SK-N-SH treated with all-trans-retinoic acid at 6 μM for 48 hours (cell line): Measurements from ENCODE around the gene AKAP8L.

Experiments
- ATAC-seq: fragments of 200-7000 bp; cut with Tn5 transposase; 3 replicates; pipeline ENCODE4 v1.9.1; 2020; ENCODE audit warnings: mild to moderate bottlenecking, moderate library complexity
- ARNTL ChIP-seq: fragments of 450-650 bp; formaldehyde crosslinking; IDR thresholded peaks from 2 replicates; pipeline ENCODE4 v1.5.0; 2020; ENCODE audit warnings: low read depth, mild to moderate bottlenecking, moderate library complexity, borderline replicate concordance
- BACH2 ChIP-seq: fragments of 250-450 bp; sonication (Bioruptor Pico); IDR thresholded peaks from 2 replicates; pipeline ENCODE4 v1.9.0; 2021; ENCODE audit warnings: mild to moderate bottlenecking, borderline replicate concordance
- CSDC2 ChIP-seq: fragments of 250-450 bp; sonication (Bioruptor Pico); IDR thresholded peaks from 2 replicates; pipeline ENCODE4 v1.5.0; 2020; ENCODE audit warnings: mild to moderate bottlenecking, moderate library complexity
- GLIS3 ChIP-seq: fragments of 250-450 bp; sonication (Bioruptor Pico); IDR thresholded peaks from 2 replicates; pipeline ENCODE4 v1.5.0; 2020; ENCODE audit warnings: mild to moderate bottlenecking, moderate library complexity
- ISL1 ChIP-seq: fragments of 250-450 bp; sonication (Bioruptor Pico); IDR thresholded peaks from 2 replicates; pipeline ENCODE4 v2.1.2; 2022; ENCODE audit warnings: mild to moderate bottlenecking, moderate library complexity
- OSR1 ChIP-seq: fragments of 250-450 bp; sonication (Bioruptor Pico); IDR thresholded peaks from 2 replicates; pipeline ENCODE4 v1.8.0; 2022; ENCODE audit warnings: moderate library complexity, mild to moderate bottlenecking, inconsistent platforms
- PPARA ChIP-seq: fragments of 250-450 bp; sonication (Bioruptor Pico); IDR thresholded peaks from 2 replicates; pipeline ENCODE4 v1.5.0; 2020; ENCODE audit warnings: mild to moderate bottlenecking, borderline replicate concordance
- RARB ChIP-seq: fragments of 250-450 bp; sonication (Bioruptor Pico); IDR thresholded peaks from 2 replicates; pipeline ENCODE4 v1.8.0; 2021; ENCODE audit warnings: mild to moderate bottlenecking, moderate library complexity
- SNAI2 ChIP-seq: fragments of 250-450 bp; sonication (Bioruptor Pico); IDR thresholded peaks from 2 replicates; pipeline ENCODE4 v1.5.0; 2020; ENCODE audit warnings: mild to moderate bottlenecking, moderate library complexity
- TCF4 ChIP-seq: fragments of 250-450 bp; sonication (Bioruptor Pico); IDR thresholded peaks from 2 replicates; pipeline ENCODE4 v1.8.0; 2021; ENCODE audit warnings: mild to moderate bottlenecking, moderate library complexity, borderline replicate concordance
- TOX ChIP-seq: fragments of 250-450 bp; sonication (Bioruptor Pico); IDR thresholded peaks from 2 replicates; pipeline ENCODE4 v1.8.0; 2021; ENCODE audit warnings: mild to moderate bottlenecking, moderate library complexity, borderline replicate concordance
- ZC3H10 ChIP-seq: fragments of 250-450 bp; sonication (Bioruptor Pico); IDR thresholded peaks from 2 replicates; pipeline ENCODE4 v1.5.1; 2021; ENCODE audit warnings: mild to moderate bottlenecking, moderate library complexity
- ZFP3 ChIP-seq: fragments of 250-450 bp; sonication (Bioruptor Pico); IDR thresholded peaks from 2 replicates; pipeline ENCODE4 v1.5.0; 2020; ENCODE audit warnings: mild to moderate bottlenecking, moderate library complexity
- ZFP30 ChIP-seq: fragments of 450-650 bp; formaldehyde crosslinking; IDR thresholded peaks from 2 replicates; pipeline ENCODE4 v1.5.0; 2022; ENCODE audit warnings: mild to moderate bottlenecking, moderate library complexity
- ZNF70 ChIP-seq: fragments of 450-650 bp; formaldehyde crosslinking; IDR thresholded peaks from 2 replicates; pipeline ENCODE4 v1.5.0; 2020; ENCODE audit warnings: mild to moderate bottlenecking, moderate library complexity
- ZNF8 ChIP-seq: fragments of 450-650 bp; formaldehyde crosslinking; IDR thresholded peaks from 2 replicates; pipeline ENCODE4 v1.5.0; 2020; ENCODE audit warnings: mild to moderate bottlenecking, moderate library complexity
- TF ChIP-seq, protein P1 (sequence below): fragments of 250-450 bp; sonication (Bioruptor Pico); IDR thresholded peaks from 2 replicates; pipeline ENCODE4 v1.8.0; 2021; ENCODE audit warnings: low read depth, mild to moderate bottlenecking, moderate library complexity, borderline replicate concordance
- TF ChIP-seq, protein P2 (sequence below): fragments of 250-450 bp; sonication (Bioruptor Pico); IDR thresholded peaks from 2 replicates; pipeline ENCODE4 v1.5.0; 2020; ENCODE audit warnings: mild to moderate bottlenecking, moderate library complexity
- TF ChIP-seq, protein P3 (sequence below): fragments of 250-450 bp; sonication (Bioruptor Pico); IDR thresholded peaks from 2 replicates; pipeline ENCODE4 v1.5.1; 2021; ENCODE audit warnings: mild to moderate bottlenecking, moderate library complexity
- TF ChIP-seq, protein P4 (sequence below): fragments of 250-450 bp; sonication (Bioruptor Pico); IDR thresholded peaks from 2 replicates; pipeline ENCODE4 v1.8.0; 2020; ENCODE audit warnings: mild to moderate bottlenecking, moderate library complexity, borderline replicate concordance
- TF ChIP-seq, protein P5 (sequence below): fragments of 250-450 bp; sonication (Bioruptor Pico); IDR thresholded peaks from 2 replicates; pipeline ENCODE4 v1.5.1; 2020; ENCODE audit warnings: low read depth, mild to moderate bottlenecking, moderate library complexity

Gene AKAP8L

DNA sequence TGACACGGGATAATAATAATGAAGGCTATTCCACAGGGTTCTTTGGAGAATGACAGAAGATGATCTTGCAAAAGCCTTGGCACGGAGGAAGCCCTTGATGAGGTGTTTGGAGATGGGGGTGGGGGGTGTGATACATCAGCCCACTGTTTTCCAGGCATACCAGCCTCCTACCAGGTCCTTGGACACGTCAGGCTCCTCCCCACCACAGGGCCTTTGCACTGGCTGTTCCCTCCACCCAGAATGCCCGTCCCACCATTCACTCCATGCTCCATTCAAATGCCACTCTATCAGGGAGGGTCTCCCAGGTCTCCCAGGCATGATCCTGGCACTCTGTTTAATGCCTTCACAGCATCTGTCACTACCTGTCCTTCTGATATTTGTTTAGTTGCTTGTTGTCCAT lies 28.3 kb upstream of the AKAP8L start:
- TF ChIP-seq, protein P1, sequence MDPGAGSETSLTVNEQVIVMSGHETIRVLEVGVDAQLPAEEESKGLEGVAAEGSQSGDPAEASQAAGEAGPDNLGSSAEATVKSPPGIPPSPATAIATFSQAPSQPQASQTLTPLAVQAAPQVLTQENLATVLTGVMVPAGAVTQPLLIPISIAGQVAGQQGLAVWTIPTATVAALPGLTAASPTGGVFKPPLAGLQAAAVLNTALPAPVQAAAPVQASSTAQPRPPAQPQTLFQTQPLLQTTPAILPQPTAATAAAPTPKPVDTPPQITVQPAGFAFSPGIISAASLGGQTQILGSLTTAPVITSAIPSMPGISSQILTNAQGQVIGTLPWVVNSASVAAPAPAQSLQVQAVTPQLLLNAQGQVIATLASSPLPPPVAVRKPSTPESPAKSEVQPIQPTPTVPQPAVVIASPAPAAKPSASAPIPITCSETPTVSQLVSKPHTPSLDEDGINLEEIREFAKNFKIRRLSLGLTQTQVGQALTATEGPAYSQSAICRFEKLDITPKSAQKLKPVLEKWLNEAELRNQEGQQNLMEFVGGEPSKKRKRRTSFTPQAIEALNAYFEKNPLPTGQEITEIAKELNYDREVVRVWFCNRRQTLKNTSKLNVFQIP (CRISPR knock-in tag) = no peak
- TF ChIP-seq PPARA (CRISPR knock-in tag) = no peak
- ATAC-seq = no peak

DNA sequence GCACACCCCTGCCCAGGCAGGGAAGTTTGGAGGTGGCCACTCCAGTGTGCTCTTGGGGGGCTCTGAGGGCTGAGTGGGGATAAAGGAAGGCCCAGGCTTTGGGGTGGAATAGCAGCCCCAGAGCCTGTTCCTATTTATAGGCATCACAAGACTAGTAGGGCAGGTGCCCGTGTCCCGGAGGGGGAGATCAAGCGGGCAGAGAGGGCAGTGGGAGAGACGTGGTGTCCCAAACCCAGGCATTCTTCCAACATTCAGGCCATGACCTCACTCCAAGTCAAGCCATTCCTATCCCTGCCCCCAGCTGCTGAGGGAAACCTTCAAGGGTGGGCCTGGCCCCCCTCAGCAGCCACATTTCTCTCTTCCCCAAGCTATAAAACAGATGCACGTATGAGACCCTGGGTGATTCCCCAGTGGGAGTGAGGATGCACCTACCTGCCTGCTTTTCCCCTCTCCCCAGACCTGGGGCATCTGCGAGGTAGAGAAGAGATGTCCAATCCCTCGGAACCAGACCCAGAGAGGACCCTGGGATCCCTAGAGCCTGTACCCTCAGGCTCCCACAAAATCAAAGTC lies 27.1 kb upstream of the AKAP8L start:
- TF ChIP-seq ZNF8 = no peak
- no peak for TF ChIP-seq ISL1 (CRISPR knock-in tag)
- TF ChIP-seq SNAI2 = no peak
- no peak for TF ChIP-seq ZNF70
- TF ChIP-seq, protein P2, sequence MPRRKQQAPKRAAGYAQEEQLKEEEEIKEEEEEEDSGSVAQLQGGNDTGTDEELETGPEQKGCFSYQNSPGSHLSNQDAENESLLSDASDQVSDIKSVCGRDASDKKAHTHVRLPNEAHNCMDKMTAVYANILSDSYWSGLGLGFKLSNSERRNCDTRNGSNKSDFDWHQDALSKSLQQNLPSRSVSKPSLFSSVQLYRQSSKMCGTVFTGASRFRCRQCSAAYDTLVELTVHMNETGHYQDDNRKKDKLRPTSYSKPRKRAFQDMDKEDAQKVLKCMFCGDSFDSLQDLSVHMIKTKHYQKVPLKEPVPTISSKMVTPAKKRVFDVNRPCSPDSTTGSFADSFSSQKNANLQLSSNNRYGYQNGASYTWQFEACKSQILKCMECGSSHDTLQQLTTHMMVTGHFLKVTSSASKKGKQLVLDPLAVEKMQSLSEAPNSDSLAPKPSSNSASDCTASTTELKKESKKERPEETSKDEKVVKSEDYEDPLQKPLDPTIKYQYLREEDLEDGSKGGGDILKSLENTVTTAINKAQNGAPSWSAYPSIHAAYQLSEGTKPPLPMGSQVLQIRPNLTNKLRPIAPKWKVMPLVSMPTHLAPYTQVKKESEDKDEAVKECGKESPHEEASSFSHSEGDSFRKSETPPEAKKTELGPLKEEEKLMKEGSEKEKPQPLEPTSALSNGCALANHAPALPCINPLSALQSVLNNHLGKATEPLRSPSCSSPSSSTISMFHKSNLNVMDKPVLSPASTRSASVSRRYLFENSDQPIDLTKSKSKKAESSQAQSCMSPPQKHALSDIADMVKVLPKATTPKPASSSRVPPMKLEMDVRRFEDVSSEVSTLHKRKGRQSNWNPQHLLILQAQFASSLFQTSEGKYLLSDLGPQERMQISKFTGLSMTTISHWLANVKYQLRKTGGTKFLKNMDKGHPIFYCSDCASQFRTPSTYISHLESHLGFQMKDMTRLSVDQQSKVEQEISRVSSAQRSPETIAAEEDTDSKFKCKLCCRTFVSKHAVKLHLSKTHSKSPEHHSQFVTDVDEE (CRISPR knock-in tag) = no peak
- no peak for TF ChIP-seq GLIS3 (CRISPR knock-in tag)
- no peak for TF ChIP-seq RARB
- no peak for TF ChIP-seq ZC3H10 (CRISPR knock-in tag)
- TF ChIP-seq PPARA (CRISPR knock-in tag) = no peak
- TF ChIP-seq, protein P3, sequence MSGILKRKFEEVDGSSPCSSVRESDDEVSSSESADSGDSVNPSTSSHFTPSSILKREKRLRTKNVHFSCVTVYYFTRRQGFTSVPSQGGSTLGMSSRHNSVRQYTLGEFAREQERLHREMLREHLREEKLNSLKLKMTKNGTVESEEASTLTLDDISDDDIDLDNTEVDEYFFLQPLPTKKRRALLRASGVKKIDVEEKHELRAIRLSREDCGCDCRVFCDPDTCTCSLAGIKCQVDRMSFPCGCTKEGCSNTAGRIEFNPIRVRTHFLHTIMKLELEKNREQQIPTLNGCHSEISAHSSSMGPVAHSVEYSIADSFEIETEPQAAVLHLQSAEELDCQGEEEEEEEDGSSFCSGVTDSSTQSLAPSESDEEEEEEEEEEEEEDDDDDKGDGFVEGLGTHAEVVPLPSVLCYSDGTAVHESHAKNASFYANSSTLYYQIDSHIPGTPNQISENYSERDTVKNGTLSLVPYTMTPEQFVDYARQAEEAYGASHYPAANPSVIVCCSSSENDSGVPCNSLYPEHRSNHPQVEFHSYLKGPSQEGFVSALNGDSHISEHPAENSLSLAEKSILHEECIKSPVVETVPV (CRISPR knock-in tag) = no peak
- TF ChIP-seq OSR1 = no peak
- no peak for TF ChIP-seq TCF4 (CRISPR knock-in tag)
- TF ChIP-seq, protein P1 (CRISPR knock-in tag) = no peak
- no peak for TF ChIP-seq ARNTL (CRISPR knock-in tag)
- TF ChIP-seq BACH2 (CRISPR knock-in tag) = no peak
- TF ChIP-seq, all 23 proteins: peak for 0
- ATAC-seq = no peak

DNA sequence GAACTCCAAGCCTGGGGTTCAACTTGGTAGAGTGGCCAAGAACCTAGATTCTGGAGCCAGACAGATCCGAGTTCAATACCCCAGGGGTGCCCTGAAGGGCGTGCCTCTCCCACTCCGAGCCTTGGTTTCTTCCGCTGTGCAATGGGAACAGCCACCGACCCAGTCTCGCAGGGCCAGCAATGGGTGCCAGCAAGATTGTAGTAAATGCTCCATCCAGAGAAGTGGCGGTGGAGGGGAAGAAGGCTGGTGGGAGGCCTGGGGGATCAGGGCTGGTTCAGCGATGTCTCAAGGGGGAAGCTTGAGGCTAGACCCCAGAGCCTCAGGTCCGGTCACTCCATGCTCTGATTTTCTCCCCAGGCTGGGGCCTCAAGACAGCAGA lies 26.4 kb upstream of the AKAP8L start:
- no peak for ATAC-seq
- no peak for TF ChIP-seq ZFP3
- no peak for TF ChIP-seq TCF4 (CRISPR knock-in tag)
- TF ChIP-seq RARB = no peak
- TF ChIP-seq BACH2 (CRISPR knock-in tag) = no peak
- TF ChIP-seq PPARA (CRISPR knock-in tag) = no peak
- TF ChIP-seq, protein P4, sequence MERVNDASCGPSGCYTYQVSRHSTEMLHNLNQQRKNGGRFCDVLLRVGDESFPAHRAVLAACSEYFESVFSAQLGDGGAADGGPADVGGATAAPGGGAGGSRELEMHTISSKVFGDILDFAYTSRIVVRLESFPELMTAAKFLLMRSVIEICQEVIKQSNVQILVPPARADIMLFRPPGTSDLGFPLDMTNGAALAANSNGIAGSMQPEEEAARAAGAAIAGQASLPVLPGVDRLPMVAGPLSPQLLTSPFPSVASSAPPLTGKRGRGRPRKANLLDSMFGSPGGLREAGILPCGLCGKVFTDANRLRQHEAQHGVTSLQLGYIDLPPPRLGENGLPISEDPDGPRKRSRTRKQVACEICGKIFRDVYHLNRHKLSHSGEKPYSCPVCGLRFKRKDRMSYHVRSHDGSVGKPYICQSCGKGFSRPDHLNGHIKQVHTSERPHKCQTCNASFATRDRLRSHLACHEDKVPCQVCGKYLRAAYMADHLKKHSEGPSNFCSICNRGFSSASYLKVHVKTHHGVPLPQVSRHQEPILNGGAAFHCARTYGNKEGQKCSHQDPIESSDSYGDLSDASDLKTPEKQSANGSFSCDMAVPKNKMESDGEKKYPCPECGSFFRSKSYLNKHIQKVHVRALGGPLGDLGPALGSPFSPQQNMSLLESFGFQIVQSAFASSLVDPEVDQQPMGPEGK = no peak
- TF ChIP-seq CSDC2 (CRISPR knock-in tag) = no peak
- no peak for TF ChIP-seq TOX (CRISPR knock-in tag)
- TF ChIP-seq SNAI2 = no peak
- TF ChIP-seq ZC3H10 (CRISPR knock-in tag) = no peak
- TF ChIP-seq ISL1 (CRISPR knock-in tag) = no peak
- TF ChIP-seq, protein P5, sequence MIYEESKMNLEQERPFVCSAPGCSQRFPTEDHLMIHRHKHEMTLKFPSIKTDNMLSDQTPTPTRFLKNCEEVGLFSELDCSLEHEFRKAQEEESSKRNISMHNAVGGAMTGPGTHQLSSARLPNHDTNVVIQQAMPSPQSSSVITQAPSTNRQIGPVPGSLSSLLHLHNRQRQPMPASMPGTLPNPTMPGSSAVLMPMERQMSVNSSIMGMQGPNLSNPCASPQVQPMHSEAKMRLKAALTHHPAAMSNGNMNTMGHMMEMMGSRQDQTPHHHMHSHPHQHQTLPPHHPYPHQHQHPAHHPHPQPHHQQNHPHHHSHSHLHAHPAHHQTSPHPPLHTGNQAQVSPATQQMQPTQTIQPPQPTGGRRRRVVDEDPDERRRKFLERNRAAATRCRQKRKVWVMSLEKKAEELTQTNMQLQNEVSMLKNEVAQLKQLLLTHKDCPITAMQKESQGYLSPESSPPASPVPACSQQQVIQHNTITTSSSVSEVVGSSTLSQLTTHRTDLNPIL (CRISPR knock-in tag) = no peak
- TF ChIP-seq, protein P3 (CRISPR knock-in tag) = no peak
- TF ChIP-seq OSR1 = no peak
- no peak for TF ChIP-seq GLIS3 (CRISPR knock-in tag)
- TF ChIP-seq ZNF8 = no peak
- no peak for TF ChIP-seq ZFP30 (CRISPR knock-in tag)
- TF ChIP-seq, all 23 proteins: peak for 0
